ENCODE data around the gene ZNF747. TPM values are rescaled to one million over a fixed set of nuclear protein-coding genes. Genes with fewer than 3 reads are reported as not detected.
"Not testable (repeated sequence)": the region's sequence is repeated elsewhere in the genome, so short reads cannot be mapped to it uniquely, and the experiment has no call there.

ZNF747 gene
- total RNA-seq, 1 experiment from 2014 or later = 1.5 TPM

DNA sequence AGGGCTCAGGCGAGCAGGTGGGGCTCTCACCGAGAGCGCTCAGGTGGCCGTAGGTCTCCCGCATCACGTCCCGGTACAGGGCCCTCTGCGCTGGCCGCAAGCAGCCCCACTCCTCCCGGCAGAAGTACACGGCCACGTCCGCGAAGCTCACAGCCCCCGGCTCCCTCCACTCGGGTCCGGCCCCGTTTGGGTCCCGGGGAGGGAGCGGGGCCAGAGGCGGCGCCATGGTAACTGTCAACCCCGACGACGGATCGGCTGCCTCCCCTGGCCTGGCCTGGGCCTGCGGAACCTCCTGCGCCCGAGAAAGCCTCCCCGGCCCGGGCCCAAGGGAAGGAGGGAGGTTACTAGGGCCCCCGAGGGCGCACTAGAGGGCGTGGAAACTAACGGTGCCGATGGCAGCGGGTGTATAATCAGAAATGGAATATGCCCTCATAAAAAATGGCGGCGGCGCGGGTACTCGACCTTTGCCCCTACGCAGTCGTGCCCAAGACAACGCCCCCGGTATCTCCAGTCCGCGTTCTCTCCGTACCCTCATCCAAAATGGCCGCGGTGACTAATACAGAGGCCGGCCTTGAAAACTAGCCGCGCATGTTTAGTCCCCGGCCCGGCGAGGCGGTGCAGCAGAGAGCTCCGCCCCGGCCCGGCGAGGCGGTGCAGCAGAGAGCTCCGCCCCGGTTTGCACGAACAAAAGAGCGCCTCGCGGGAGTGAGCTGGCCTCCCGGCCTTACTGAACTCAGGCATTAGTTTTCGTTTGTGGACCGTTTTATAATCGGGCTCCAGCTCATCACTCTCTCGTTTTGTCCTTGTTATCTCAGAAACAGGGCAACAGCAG, 23.5 kb upstream of the ZNF747 start, which contains the start of gene ZNF764:
Gene ZNF764, minus strand, starts transcription at position 418 of the 832 bp plus-strand sequence. Its CDS starts 192 bp downstream, at position 226.
- DNase-seq (ENCODE audit: low spot score) = peak; percentile 96

DNA sequence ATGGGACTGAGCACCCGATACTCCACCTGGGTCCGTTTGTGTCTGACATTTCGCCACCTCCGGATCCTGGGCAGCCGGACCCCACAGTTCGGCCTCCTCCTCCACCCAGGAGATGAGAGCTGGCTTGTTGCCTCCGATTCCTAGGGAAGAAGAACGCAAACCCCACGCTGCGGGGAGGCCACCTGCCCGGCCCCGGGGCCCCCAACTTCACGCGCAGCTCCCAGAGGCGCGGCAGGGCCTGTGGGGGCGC, 23.0 kb upstream of the ZNF747 start:
- DNase-seq (ENCODE audit: low spot score) = no peak

DNA sequence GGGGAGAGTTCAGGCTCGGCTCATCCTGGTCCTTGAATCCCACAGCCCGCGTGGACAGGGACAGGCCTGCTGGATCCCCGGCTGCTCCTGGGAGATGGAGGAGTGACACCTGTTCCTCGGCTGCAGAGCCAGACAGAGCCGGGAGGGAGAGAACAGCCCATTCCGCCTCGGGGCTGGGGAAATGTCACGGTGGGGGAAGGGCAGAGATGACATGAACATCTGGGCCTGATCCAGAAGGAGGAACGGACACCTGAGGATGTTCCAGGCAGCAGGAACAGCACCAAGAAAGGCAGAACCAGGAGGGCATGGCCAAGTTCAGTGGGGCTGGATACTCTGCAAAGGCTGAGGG, 21.4 kb upstream of the ZNF747 start:
- DNase-seq (ENCODE audit: low spot score) = no peak

DNA sequence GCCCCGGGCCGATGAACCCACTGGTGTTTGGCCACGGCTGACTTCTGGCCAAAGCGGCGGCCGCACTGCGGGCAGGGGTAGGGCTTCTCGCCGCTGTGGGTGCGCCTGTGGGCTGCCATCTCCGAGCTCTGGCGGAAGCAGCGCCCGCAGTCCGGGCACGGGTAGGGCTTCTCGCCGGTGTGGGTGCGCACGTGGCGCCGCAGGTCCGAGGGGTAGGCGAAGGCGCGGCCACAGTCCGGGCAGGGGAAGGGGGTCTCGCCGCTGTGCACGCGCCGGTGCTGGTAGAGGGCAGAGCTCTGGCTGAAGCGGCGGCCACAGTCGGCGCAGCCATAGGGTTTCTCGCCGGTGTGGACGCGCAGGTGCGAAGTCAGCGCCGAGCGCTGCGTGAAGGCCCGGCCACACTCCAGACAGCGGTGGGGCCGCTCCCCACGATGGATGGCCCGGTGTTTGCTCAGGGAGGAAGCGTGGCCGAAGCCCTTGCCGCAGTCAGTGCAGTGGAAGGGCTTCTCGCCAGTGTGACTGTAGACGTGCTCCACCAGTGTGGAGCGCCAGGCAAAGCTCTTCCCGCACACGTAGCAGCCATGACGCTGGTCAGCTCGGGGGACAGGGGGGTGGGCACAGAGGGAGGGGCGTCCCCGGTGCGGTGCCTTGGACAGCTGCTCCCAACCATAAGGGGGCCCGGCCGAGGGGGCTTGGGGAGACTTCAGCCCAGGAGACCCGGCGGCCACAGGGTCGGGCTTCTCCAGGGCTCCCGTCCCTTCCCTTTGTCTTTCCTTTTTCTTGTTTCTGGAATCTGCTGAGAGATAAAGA, 20.9 kb upstream of the ZNF747 start:
- DNase-seq (ENCODE audit: low spot score) = no peak

DNA sequence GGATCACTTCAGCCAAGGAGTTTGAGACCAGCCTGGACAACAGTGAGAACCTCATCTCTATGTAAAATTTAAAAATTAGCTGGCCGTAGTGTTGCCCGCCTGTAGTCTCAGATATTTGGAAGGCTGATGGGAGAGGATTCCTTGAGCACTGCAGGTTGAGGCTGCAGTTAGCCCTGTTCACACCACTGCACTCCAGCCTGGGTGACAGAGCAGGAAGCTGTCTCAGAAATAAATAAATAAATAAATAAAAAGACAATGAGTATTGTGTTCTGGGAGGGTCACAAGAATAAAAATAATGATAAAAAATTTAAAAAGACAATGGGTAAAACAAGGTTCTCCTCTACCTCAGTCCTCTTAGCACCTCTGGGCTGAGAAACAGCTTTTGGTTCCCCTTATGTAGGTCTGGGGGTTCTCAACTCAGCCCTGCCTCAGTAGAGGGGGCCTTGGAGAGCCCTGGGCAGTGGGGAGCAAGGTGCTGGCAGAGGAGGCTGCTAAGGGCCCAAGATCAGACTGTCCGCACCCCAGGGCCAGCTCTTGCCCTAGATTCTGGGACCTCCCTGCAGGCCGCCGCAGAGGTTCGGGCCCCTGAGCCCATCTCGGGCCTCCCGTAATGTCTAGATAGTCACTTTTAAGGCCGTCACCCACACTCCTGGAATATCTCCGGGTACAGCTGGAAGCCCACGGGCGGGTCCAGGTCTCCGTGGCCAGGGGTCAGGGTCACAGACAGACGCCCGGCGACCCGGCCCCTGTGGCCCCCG, 20.1 kb upstream of the ZNF747 start:
- DNase-seq (ENCODE audit: low spot score) = no peak

DNA sequence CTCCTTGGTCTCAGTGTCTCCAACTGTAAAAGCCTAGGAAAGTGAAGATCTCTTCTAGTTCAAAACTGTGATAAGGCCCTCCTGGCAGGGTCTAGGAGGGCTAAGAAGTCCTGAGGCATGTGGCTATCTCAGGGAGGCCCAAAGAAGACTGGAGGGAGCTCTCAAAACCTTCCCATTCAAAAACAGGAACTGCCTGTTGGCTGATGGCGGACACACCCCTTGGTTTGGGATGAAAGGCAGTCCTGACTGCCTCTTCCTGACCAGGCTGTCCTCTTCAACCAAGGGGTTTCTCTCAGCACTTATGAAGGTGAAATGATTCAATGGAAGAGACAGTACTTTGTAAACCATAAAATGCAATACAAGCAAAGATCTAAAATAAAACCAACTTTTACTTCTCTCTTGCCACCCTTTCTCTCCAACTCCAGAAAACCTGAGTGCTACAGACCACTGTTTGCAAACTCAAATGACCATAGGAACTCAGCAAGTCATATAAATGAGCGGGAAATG, 18.8 kb upstream of the ZNF747 start:
- DNase-seq (ENCODE audit: low spot score) = no peak

DNA sequence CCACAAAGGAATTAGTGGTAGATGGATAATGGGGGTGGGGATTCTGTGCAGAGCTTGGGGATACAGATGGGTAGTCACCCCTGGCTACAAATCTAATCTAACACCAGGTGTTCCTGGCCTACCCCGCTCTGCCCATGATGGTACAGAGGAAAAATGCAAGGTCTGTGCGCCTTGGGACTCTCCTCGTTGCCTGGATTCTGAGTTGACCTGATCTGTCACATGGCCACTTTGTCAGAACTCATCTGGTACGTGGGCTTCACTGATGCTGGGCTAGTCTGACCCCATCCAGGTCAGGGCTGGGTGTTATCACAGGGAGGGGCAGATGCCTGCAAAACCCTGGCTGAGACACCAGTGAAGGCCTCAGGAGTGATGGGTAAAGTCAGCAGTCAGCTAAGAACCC, 18.3 kb upstream of the ZNF747 start:
- DNase-seq (ENCODE audit: low spot score) = no peak

DNA sequence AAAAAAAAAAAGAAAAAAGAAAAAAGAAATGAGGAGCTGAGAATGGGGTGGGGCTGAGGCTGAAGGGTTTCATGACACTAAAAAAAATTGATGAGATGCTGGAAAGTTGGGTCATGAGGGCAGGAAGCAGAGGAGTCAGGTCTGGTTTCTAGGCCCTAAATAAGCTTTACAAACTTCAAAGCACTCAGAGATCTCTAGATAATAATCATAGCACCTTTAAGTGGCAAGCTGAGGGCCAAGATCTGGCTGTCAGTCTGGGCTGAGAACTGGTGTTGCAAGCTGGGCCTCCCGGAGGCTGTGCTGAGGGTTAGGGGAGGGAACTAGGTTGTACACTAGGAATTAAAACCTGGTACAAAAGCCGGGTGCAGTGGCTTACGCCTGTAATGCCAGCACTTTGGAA, 17.1 kb upstream of the ZNF747 start:
- no peak for DNase-seq (ENCODE audit: low spot score)

DNA sequence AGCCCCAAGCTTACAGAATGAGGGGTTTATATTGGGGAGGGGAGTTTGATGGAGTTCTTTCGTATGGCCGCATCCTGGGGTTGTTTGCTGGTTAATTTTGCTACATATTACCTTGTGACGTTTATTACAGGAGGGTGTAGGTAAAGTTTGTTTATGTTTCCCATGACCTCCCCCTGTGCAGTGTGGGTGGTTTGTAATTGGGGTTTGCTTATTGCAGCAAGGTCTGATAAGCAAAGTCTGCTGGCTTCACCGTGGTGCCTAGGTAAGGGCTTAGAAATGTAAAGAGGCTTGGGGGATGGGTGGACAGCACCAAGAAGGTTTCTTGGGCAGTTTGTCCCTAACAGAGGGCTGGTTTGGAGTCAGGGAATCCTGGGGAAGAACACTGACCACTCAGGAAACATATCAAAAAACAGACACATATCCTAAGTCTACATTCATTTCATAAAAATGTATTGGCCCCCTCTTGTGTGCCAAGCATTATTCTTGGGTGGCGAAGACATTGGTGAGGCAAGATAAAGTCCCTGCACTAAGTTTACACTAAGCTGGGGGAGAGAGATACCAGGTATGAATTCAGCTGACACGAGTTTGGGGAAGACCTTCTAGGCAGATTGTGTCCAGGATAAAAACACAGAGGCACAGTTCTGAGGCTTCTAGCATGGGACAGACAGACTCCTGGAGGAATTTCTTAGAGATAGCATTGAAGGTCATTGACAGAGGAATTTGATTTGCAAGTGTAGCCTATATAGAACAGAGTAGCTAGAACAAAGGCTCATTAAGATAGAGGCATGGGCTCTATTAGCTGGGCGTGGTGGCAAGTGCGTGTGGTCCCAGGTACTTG, 14.0 kb upstream of the ZNF747 start:
- no peak for DNase-seq (ENCODE audit: low spot score)

DNA sequence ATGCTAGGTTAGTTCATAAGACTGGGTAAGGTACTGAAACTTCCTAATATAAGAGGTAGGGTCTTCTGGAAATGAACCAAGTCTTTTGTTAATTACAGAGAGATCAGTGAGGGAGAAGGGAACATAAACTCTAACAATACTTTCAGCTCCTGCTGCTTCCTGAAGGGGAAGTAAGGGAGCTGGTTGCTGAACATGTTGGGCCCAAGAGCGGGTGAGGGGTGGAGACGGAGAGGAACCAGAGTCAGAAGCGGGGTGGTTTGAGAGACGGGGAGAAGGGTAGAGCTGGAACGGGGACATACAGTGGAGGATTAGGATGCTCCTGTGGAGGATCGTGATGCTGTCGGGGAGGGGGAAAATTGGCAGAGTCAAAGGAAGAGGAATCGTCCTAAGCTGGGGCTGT, 11.5 kb upstream of the ZNF747 start:
- DNase-seq (ENCODE audit: low spot score) = no peak

DNA sequence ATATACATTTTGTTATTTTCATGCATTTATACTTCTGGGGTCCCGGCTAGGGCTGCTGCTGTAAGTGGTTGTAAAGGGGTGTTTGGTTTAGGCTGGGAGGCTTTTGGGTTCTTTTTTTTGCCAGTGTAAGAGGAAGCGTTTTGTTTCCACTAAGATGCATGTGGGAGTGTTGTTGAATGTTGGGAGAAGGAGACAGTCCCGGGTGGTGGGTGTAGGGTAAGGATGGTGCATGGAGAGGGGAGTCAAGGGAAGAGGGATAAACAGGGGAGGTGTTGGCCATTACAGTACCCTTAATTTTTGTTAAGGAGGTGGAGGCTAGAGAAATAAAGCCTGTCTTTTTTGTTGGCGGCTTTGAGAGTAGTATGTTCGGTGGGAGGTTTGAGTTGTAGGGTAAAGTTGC, 8.4 kb upstream of the ZNF747 start:
- DNase-seq (ENCODE audit: low spot score) = no peak

DNA sequence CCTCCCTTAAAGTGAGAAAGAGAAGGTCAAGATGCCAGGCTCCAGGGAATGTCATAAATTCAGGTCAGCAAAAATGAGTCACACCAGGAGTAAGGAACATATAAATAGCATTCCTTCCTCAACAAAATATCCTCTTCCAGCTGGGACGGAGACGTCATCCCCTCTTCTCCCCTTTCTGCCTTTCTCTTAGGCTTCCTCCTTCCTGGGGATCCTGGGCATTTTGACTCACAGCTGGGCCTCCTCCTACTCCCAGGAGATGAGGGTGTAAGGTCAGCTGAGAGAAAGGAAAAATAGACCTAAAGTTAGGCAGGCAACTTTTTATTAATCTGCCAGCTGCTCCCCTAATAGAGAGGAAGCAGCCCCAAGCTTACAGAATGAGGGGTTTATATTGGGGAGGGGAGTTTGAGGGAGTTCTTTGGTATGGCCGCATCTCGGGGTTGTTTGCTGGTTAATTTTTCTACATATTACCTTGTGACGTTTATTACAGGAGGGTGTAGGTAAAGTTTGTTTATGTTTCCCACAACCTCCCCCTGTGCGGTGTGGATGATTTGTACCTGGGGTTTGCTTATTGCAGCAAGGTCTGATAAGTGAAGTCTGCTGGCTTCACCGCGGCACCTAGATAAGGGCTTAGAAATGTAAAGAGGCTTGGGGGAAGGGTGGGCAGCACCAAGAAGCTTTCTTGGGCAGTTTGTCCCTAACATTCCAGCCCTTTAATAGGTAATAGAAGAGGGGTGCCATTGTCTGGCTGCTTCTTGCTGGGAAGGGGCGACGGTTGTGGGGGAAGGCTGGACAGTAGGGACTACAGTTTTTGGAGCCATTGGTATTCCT, 7.1 kb upstream of the ZNF747 start:
- DNase-seq (ENCODE audit: low spot score) = no peak

DNA sequence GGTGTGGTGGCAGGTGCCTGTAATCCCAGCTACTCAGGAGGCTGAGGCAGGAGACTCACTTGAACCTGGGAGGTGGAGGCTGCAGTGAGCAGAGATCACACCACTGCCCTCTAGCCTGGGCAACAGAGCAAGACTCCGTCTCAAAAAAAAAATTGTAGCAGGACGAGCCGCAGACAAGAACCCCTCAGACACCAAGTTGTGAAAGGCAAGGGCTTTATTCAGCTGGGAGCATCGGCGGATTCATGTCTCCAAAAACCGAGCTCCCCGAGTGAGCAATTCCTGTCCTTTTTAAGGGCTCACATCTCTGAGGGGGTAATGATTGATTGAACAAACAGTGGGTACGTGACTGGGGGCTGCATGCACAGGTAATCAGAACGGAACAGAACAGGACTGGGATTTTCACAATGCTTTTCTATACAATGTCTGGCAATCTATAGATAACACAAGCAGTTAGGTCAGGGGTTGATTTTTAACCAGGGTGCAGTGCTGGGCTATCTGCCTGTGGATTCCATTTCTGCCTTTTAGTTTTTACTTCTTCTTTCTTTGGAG, 6.3 kb upstream of the ZNF747 start:
- DNase-seq (ENCODE audit: low spot score) = not testable (repeated sequence)

DNA sequence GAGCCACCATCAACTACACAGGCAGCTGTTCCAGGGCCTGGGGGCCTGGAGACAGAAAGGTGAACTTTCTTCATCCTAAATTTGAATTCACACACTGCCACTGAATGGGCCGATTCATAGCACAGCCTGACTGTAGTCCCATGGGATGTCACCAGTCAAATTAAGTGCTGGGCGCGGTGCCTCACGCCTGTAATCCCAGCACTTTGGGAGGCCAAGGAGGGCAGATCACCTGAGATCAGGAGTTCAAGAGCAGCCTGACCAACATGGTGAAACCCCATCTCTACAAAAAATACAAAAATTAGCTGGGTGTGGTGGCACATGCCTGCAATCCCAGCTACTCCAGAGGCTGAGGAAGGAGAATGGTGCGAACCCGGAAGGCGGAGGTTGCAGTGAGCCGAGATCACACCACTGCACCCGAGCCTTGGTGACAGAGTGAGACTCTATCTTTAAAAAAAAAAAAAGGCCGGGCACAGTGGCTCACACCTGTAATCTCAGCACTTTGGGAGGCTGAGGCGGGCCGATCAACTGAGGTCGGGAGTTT, 5.4 kb upstream of the ZNF747 start:
- not testable (repeated sequence) for DNase-seq (ENCODE audit: low spot score)

DNA sequence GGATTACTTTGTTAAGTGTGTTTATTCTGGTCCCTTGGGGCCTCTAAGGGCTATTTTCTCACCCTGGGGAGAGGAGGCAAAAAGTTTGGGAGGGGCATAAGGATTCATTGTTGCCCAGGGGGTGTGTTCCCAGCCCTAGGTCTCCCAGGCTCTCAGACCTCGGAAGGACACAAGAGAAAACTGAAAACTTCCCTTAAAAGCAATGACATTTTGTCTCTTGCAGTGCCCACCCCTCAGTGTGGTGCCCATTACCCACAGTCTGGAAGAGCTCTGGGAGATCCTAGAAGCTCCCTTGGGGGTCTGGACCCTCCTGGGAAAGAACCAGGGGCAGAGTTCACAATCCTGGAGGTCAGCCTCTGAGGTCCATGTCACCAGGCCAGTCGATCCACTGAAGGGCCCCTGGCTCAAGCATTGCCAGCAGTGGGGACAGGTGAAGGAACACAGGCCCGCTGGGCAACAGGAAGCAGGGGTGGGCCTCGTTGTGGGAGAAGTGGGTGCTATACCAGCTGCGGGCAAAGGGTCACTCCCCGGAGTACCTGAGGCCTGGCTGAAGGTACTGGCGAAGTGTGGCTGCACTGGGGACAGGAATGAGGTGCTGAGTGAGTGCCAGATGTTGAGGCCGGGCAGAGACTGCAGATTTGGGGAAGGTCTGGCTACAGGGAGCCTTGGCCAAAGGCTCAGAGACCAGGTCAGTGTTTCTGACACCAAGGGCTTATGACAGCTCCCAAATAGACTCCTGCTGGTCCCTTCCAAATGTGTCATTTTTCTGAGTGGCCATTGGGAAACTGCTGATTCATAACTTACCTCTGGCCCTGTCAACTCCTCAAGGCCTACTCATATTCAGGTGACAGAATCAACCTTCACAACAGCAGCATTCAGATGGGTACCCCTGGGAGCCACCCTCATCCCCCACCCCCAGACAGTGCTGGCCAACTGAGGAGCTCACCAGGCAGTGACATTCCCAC, 4.6 kb upstream of the ZNF747 start:
- no peak for DNase-seq (ENCODE audit: low spot score)

DNA sequence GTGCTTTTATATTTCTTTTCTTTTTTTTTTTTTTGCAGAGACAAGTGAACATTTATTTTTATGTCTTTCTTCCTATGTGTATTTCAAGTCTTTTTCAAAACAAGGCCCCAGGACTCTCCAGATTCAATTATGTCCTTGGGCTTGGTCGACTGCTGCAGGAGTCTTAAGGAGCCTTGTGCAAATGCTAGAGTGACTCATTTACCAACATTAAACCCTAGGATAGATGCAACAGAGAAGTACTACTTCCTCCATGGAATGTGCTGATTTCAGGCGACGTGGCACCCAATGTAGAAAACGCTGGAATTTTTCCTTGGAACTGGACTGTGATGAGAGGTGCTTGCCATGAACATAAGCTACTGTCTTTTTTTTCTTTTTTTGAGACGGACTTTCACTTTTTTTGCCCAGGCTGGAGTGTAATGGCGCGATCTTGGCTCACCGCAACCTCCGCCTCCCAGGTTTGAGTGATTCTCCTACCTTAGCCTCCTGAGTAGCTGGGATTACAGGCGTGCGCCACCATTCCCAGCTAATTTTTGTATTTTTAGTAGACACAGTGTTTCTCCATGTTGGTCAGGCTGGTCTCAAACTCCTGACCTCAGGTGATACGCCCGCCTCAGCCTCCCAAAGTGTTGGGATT, 1.9 kb upstream of the ZNF747 start:
- DNase-seq (ENCODE audit: low spot score) = not testable (repeated sequence)

DNA sequence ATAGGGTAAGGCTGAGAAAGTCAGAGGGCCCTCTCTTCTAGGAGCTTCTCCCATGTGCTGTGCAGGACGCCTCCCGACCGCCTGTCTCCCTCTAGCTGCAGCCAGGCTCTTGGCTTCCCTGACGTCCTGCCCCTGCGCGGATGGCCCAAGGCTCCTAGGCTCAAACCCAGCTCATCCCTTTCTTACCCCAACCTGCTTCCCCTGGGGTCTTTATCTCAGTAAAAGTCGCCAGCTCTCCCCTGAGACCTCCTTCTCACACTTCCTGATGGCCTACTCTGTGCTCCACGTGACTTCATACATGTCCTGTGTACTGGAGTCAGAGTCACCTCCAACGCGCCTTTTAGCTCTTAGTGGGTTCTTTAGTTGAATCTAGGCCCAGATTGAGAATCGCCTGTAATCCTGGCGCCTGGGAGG, 1.1 kb upstream of the ZNF747 start:
- DNase-seq (ENCODE audit: low spot score) = peak; percentile 40

DNA sequence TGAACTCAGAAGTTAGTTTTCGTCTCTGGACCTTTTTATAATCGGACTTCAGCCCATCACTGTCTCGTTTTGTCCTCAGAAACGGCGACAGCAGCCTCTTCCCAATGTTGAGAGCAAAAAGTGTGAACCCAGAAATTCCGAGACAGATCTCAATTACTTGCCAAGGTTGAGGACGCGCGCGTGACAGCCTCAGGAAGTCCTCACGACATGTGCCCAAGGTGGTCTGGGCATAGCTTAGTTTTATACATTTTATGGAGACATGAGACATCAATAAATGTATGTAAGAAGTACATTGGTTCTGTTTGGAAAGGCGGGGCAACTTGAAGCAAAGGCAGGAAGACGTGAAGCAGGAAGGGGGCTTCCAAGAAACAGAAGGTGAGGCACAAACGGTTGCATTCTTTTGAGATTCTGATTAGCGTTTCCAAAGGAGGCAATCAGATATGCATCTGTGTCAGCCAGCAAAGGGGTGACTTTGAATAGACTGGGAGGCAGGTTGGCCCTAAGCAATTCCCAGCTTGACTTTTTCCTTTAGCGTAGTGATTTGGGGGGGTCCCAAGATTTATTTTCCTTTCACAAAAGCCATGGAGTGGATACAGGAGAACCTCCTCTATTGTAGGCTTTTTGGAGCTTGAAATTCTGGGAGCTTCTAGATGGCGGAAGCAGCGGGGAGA, 583 bp upstream of the ZNF747 start:
- DNase-seq (ENCODE audit: low spot score) = no peak
